GM23338 (cell line): ENCODE measurements around the gene JARID2.

Experiments
- CREB1 ChIP-seq: fragments of 250-450 bp; sonication (Bioruptor Pico); IDR thresholded peaks from 2 replicates; pipeline ENCODE4 v1.5.0; 2020; ENCODE audit warnings: low read depth, mild to moderate bottlenecking, moderate library complexity
- CTCF ChIP-seq, 2 experiments: fragments of 200-600 bp in 1 of 2; sonication (generic) in 1 of 2; conservative IDR thresholded peaks; 2 replicates each; pipeline versions ENCODE4 v1.5.1 to v1.6.1; 2016 to 2017; ENCODE audit warnings: antibody characterized with exemption in 2 of 2, low read depth in 2 of 2, mild to moderate bottlenecking in 2 of 2, moderate library complexity in 1 of 2
- ETS1 ChIP-seq: IDR thresholded peaks from 2 replicates; pipeline ENCODE4 v1.6.1; 2016; ENCODE audit warnings: antibody characterized with exemption
- EZH2 ChIP-seq: fragments of 200-600 bp; sonication (generic); IDR thresholded peaks from one replicate; pipeline ENCODE4 v1.8.0; 2017; ENCODE audit warnings: antibody characterized with exemption, mild to moderate bottlenecking, low read depth; ENCODE audit not compliant: unreplicated experiment
- JUNB ChIP-seq: IDR thresholded peaks from one replicate; pipeline ENCODE4 v1.6.1; 2016; ENCODE audit warnings: antibody characterized with exemption; ENCODE audit not compliant: unreplicated experiment
- NANOG ChIP-seq: IDR thresholded peaks from 2 replicates; pipeline ENCODE4 v1.6.1; 2016; ENCODE audit warnings: antibody characterized with exemption, borderline replicate concordance
- POLR2AphosphoS5 ChIP-seq: IDR thresholded peaks from 2 replicates; pipeline ENCODE4 v1.6.1; 2016; ENCODE audit warnings: antibody characterized with exemption, low read depth
- REST ChIP-seq: IDR thresholded peaks from one replicate; pipeline ENCODE4 v1.6.1; 2018; ENCODE audit warnings: antibody characterized with exemption; ENCODE audit not compliant: unreplicated experiment

GRCh38 chr6:15441981-15442380 is 196.1 kb downstream of the JARID2 start:
- TF ChIP-seq CTCF (conservative IDR thresholded peaks at IDR 0.05; ENCODE audit: low read depth in 2 of 2) = no peak
- TF ChIP-seq REST = no peak
- TF ChIP-seq ETS1 = no peak
- TF ChIP-seq EZH2 = no peak
- no peak for TF ChIP-seq NANOG
- no peak for TF ChIP-seq POLR2AphosphoS5
- TF ChIP-seq JUNB = no peak
- no peak for TF ChIP-seq CREB1 (CRISPR knock-in tag)
